ENCODE data around the gene PCBP3.

PCBP3 gene

DNA sequence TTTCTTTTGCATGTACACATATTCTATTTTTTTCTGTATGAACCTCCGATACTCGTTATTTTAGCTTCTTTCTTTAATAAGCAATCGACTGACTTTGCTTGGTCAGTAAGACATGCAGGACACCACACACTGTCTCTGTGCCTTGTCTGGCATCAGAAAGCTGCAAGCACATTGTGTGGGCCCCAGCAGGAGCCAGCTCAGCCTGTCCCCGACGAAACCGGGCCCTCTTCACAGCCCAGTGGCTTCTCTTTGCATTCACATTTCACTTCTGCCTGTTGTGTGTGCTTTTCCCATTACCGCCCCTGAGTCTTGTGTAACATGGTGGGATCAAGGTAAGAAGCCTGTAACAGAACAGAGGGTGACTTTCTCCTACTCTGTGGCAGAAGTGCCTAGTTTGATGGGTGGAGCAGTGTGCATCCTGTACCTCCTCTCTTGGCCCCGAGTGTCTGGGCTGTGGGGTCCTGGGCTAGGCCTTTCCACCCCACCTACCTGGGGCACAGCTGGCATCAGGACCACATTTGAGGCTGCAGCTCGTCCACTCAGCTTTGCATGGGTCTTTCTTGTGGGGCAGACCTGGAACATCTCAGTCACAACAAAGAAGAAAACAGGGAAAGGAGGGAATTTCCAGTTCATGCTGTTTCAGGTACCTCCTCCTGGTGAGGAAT is 219.2 kb downstream of the PCBP3 start:
- no peak overlapping the region for H3K4me3 ChIP-seq (ENCODE audit: control insufficient read depth, low read depth, low read length)
- DNase-seq (ENCODE audit: low read depth), result no peak
- TF ChIP-seq, protein P1, sequence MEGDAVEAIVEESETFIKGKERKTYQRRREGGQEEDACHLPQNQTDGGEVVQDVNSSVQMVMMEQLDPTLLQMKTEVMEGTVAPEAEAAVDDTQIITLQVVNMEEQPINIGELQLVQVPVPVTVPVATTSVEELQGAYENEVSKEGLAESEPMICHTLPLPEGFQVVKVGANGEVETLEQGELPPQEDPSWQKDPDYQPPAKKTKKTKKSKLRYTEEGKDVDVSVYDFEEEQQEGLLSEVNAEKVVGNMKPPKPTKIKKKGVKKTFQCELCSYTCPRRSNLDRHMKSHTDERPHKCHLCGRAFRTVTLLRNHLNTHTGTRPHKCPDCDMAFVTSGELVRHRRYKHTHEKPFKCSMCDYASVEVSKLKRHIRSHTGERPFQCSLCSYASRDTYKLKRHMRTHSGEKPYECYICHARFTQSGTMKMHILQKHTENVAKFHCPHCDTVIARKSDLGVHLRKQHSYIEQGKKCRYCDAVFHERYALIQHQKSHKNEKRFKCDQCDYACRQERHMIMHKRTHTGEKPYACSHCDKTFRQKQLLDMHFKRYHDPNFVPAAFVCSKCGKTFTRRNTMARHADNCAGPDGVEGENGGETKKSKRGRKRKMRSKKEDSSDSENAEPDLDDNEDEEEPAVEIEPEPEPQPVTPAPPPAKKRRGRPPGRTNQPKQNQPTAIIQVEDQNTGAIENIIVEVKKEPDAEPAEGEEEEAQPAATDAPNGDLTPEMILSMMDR (conservative IDR thresholded peaks at IDR 0.05; ENCODE audit: control insufficient read depth, insufficient read depth, low read depth, low read length), result no peak

DNA sequence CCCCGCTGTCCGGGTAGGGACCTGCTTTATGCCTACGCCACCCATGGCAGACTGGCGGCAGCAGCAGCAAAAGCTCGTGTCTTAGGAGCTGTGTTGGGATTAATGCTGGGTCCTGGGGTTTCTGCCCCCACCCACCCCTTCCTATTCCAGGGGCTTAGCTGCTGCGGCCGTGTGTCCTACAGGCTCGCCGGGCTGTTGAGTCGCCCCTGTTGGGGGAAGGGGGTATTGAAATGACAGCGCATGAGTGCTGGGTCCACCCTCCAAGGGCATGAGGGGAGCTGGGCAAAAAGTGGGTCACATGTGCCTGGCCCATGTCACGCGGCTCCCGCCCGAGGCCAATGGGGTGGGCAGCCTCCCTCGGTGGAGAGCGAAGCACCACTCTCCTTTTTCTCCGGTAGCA is 219.7 kb downstream of the PCBP3 start:
- TF ChIP-seq, protein P1 (conservative IDR thresholded peaks at IDR 0.05; ENCODE audit: control insufficient read depth, insufficient read depth, low read depth, low read length), result no peak

DNA sequence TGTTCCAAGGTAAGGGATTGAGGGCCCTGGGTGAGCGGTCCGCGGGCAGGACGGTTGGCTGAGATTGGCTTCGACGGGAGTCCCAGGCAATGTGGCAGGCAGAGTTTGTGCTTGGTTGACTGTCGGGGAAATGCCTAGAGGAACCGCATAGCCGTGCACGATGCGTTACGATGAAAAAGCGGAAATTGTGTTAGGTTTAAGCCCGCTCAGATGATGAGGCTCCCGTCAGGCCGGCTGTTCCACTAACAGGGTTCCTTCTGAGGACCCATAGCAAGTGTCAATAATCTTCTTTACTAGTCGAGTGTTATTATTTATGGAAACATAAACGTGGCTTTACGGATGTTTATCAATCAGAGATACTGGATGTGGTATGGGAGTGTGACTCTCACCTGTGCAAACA is 220.2 kb downstream of the PCBP3 start:
- TF ChIP-seq, protein P1 (conservative IDR thresholded peaks at IDR 0.05; ENCODE audit: control insufficient read depth, insufficient read depth, low read depth, low read length), result no peak
- no peak for DNase-seq (ENCODE audit: low read depth)
- H3K4me3 ChIP-seq (ENCODE audit: control insufficient read depth, low read depth, low read length), result no peak overlapping the region

More for the DNA sequence above, 219.7 kb downstream of the PCBP3 start:
- no peak for DNase-seq (ENCODE audit: low read depth)
- no peak overlapping the region for H3K4me3 ChIP-seq (ENCODE audit: control insufficient read depth, low read depth, low read length)

GRCh38 chr21:45864436-45864835 is 220.9 kb downstream of the PCBP3 start:
- H3K4me3 ChIP-seq (ENCODE audit: control insufficient read depth, low read depth, low read length), result no peak overlapping the region
- DNase-seq (ENCODE audit: low read depth), result peak; percentile 53
- TF ChIP-seq, protein P1 (conservative IDR thresholded peaks at IDR 0.05; ENCODE audit: control insufficient read depth, insufficient read depth, low read depth, low read length), result no peak

DNA sequence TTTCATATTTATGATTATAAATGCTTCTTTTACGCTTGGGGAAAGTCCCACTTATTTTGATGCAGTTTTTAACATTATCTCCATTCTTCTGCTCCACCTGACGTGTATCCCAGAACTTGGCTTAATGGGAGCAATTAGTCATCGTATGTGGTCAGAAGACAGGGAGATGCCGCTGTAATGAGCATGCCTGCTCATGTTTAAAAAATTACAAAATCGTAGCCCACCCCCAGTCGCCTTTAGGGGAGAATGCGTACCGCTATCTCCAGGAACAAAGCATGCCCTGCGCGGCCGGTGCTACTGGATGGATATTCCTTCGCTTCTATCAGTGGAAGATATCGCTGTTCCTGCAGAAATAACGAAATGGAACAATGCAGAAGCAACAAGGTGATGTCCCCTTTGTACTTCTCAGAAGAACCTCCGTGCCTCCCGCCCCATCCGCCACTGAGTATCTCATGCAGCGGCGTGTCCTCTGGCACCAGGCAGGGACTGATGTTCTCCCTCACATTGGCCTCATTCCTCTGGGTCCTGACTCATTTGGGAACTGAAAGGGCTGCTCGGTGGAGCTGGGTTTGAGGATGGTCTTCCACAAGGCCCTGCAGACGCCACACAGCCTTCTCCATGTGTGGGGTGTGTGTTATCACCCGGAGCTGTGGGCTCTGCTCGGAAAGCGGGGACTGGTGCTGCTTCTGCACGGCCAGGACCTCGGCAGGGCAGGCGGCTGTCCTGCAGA is 221.7 kb downstream of the PCBP3 start:
- DNase-seq (ENCODE audit: low read depth), result peak; percentile 89
- no peak overlapping the region for H3K4me3 ChIP-seq (ENCODE audit: control insufficient read depth, low read depth, low read length)
- TF ChIP-seq, protein P1 (conservative IDR thresholded peaks at IDR 0.05; ENCODE audit: control insufficient read depth, insufficient read depth, low read depth, low read length), result no peak

DNA sequence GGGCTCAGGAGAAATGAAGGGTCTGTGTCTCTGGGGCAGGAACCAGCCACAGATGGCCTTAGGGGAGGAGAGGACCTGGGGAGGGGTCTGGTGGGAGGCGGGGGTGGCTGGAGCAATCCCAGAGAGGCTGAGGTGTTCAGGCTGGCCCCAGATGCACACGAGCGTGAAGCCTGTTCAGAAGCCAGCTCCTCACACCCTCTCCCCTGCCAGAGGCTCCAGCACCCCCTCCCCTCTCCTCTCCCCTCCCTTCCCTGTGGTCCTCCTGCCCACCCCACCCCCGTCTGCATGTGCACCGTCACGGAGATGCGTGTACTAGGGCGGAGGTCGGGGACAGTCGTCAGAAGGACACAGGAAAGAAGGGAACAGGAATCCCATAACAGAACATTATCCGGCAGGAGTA is 223.0 kb downstream of the PCBP3 start:
- H3K4me3 ChIP-seq (ENCODE audit: control insufficient read depth, low read depth, low read length), result no peak overlapping the region
- TF ChIP-seq, protein P1 (conservative IDR thresholded peaks at IDR 0.05; ENCODE audit: control insufficient read depth, insufficient read depth, low read depth, low read length), result no peak
- DNase-seq (ENCODE audit: low read depth), result no peak
